ENCODE results near the gene ATP11A.

DNA sequence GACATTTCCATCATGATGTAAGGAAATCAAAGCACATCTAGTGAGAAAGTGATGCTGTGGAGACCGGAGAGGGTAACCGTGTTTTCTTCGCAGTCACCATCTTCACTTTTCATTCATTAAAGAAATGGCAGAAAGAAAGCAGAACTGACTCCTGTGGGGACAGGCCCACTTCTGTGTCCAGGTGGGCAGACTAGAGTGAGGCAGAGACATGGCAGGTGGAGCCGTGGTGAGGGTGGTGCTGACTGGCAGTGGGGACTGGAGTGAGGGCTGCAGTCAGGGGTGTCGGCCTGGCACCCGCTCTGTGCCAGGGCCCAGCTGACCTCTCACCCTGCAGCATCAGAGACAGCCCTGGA is 207.7 kb downstream of the ATP11A start:
- TF ChIP-seq, protein P1, sequence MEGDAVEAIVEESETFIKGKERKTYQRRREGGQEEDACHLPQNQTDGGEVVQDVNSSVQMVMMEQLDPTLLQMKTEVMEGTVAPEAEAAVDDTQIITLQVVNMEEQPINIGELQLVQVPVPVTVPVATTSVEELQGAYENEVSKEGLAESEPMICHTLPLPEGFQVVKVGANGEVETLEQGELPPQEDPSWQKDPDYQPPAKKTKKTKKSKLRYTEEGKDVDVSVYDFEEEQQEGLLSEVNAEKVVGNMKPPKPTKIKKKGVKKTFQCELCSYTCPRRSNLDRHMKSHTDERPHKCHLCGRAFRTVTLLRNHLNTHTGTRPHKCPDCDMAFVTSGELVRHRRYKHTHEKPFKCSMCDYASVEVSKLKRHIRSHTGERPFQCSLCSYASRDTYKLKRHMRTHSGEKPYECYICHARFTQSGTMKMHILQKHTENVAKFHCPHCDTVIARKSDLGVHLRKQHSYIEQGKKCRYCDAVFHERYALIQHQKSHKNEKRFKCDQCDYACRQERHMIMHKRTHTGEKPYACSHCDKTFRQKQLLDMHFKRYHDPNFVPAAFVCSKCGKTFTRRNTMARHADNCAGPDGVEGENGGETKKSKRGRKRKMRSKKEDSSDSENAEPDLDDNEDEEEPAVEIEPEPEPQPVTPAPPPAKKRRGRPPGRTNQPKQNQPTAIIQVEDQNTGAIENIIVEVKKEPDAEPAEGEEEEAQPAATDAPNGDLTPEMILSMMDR (IDR thresholded peaks at IDR 0.05) = no peak
- TF ChIP-seq POLR2A (IDR thresholded peaks at IDR 0.05) = no peak
